GM23338 (cell line): ENCODE data around the gene HS1BP3. TPM values are rescaled to one million over a fixed set of nuclear protein-coding genes. Genes with fewer than 3 reads are reported as not detected.

Source experiments
- ATAC-seq: fragments of 200-7000 bp; cut with Tn5 transposase; 3 replicates; pipeline ENCODE4 v1.9.1; 2020
- DNase-seq: peaks from one replicate; pipeline ENCODE4 v3.0.0-alpha.2; 2015; ENCODE audit warnings: low spot score
- H2AFZ ChIP-seq: fragments of 200-600 bp; sonication (generic); 2 replicates; pipeline ENCODE4 v1.8.0; 2016; ENCODE audit warnings: antibody characterized with exemption, mild to moderate bottlenecking, moderate library complexity
- H3F3A ChIP-seq: fragments of 200-600 bp; sonication (generic); replicated peaks from 2 replicates; pipeline ENCODE4 v1.8.0; 2017; ENCODE audit warnings: antibody characterized with exemption, mixed run types, low read depth
- H3K27ac ChIP-seq: fragments of 200-600 bp; sonication (generic); 2 replicates; pipeline ENCODE4 v1.6.1; 2016; ENCODE audit warnings: low read depth
- H3K27me3 ChIP-seq: fragments of 200-600 bp; sonication (generic); 2 replicates; pipeline ENCODE4 v1.8.0; 2016; ENCODE audit warnings: mild to moderate bottlenecking, mixed run types, moderate library complexity; ENCODE audit not compliant: insufficient read depth
- H3K36me3 ChIP-seq: fragments of 200-600 bp; sonication (generic); 2 replicates; pipeline ENCODE4 v1.8.0; 2016; ENCODE audit warnings: mild to moderate bottlenecking; ENCODE audit not compliant: insufficient read depth
- H3K4me1 ChIP-seq: fragments of 200-600 bp; sonication (generic); 2 replicates; pipeline ENCODE4 v1.8.0; 2016; ENCODE audit warnings: mild to moderate bottlenecking, moderate library complexity; ENCODE audit not compliant: insufficient read depth
- H3K4me2 ChIP-seq: fragments of 200-600 bp; sonication (generic); 2 replicates; pipeline ENCODE4 v1.7.1; 2017; ENCODE audit warnings: mixed run types
- H3K4me3 ChIP-seq: fragments of 200-600 bp; sonication (generic); 2 replicates; pipeline ENCODE4 v1.6.1; 2016; ENCODE audit warnings: mixed run types
- H3K79me2 ChIP-seq: fragments of 200-600 bp; sonication (generic); replicated peaks from 2 replicates; pipeline ENCODE4 v1.8.0; 2017; ENCODE audit warnings: mild to moderate bottlenecking; ENCODE audit not compliant: insufficient read depth
- H3K9me2 ChIP-seq: fragments of 200-600 bp; sonication (generic); 2 replicates; pipeline ENCODE4 v1.8.0; 2017; ENCODE audit not compliant: insufficient read depth
- H4K20me1 ChIP-seq: fragments of 200-600 bp; sonication (generic); replicated peaks from 2 replicates; pipeline ENCODE4 v1.8.0; 2017; ENCODE audit warnings: mild to moderate bottlenecking; ENCODE audit not compliant: insufficient read depth
- H3K27ac Mint-ChIP-seq: 2 replicates; pipeline ENCODE4 v1.8.0; 2020; ENCODE audit warnings: inconsistent platforms, mild to moderate bottlenecking, moderate library complexity, mixed read lengths
- H3K27me3 Mint-ChIP-seq: 3 replicates; pipeline ENCODE4 v1.8.0; 2022; ENCODE audit warnings: low read depth, mild to moderate bottlenecking, moderate library complexity, mixed read lengths, inconsistent platforms; ENCODE audit not compliant: insufficient read depth, poor library complexity
- H3K36me3 Mint-ChIP-seq: 3 replicates; pipeline ENCODE4 v1.8.0; 2021; ENCODE audit warnings: low read depth, mild to moderate bottlenecking, inconsistent platforms, moderate library complexity, mixed read lengths
- H3K4me1 Mint-ChIP-seq: 3 replicates; pipeline ENCODE4 v1.8.0; 2020; ENCODE audit warnings: mild to moderate bottlenecking, inconsistent platforms, mixed read lengths
- H3K4me3 Mint-ChIP-seq: 3 replicates; pipeline ENCODE4 v1.8.0; 2021; ENCODE audit warnings: moderate library complexity, mild to moderate bottlenecking, inconsistent platforms, mixed read lengths
- H3K9me3 Mint-ChIP-seq: 3 replicates; pipeline ENCODE4 v1.8.0; 2020; ENCODE audit warnings: moderate library complexity, mild to moderate bottlenecking, inconsistent platforms, mixed read lengths
- CTCF ChIP-seq, 2 experiments: fragments of 200-600 bp in 1 of 2; sonication (generic) in 1 of 2; conservative IDR thresholded peaks; 2 replicates each; pipeline versions ENCODE4 v1.5.1 to v1.6.1; 2016 to 2017; ENCODE audit warnings: antibody characterized with exemption in 2 of 2, low read depth in 2 of 2, mild to moderate bottlenecking in 2 of 2, moderate library complexity in 1 of 2
- ETS1 ChIP-seq: IDR thresholded peaks from 2 replicates; pipeline ENCODE4 v1.6.1; 2016; ENCODE audit warnings: antibody characterized with exemption
- EZH2 ChIP-seq: fragments of 200-600 bp; sonication (generic); IDR thresholded peaks from one replicate; pipeline ENCODE4 v1.8.0; 2017; ENCODE audit warnings: antibody characterized with exemption, mild to moderate bottlenecking, low read depth; ENCODE audit not compliant: unreplicated experiment
- EZH2phosphoT487 ChIP-seq: fragments of 200-600 bp; sonication (generic); IDR thresholded peaks from one replicate; pipeline ENCODE4 v1.8.1; 2018; ENCODE audit warnings: antibody characterized with exemption; ENCODE audit not compliant: unreplicated experiment
- JUNB ChIP-seq: IDR thresholded peaks from one replicate; pipeline ENCODE4 v1.6.1; 2016; ENCODE audit warnings: antibody characterized with exemption; ENCODE audit not compliant: unreplicated experiment
- POLR2AphosphoS5 ChIP-seq: IDR thresholded peaks from 2 replicates; pipeline ENCODE4 v1.6.1; 2016; ENCODE audit warnings: antibody characterized with exemption, low read depth
- REST ChIP-seq: IDR thresholded peaks from one replicate; pipeline ENCODE4 v1.6.1; 2018; ENCODE audit warnings: antibody characterized with exemption; ENCODE audit not compliant: unreplicated experiment
- STAT1 ChIP-seq: IDR thresholded peaks from one replicate; pipeline ENCODE4 v1.6.1; 2016; ENCODE audit warnings: antibody characterized with exemption; ENCODE audit not compliant: unreplicated experiment
- ZNF114 ChIP-seq: fragments of 250-450 bp; sonication (Bioruptor Pico); IDR thresholded peaks from 2 replicates; pipeline ENCODE4 v1.5.0; 2020; ENCODE audit warnings: mild to moderate bottlenecking, moderate library complexity
- ZNF331 ChIP-seq: fragments of 250-450 bp; sonication (Bioruptor Pico); IDR thresholded peaks from 2 replicates; pipeline ENCODE4 v1.5.0; 2020; ENCODE audit warnings: low read depth, mild to moderate bottlenecking, moderate library complexity
- polyA plus RNA-seq: library from polyadenylated mRNA; unstranded; fragments of >200 nt; fragmentation: Nextera tagmentation; extraction: Ambion mirVana; gene quantifications from 2 replicates; pipeline ENCODE4 v1.2.1, GENCODE V29; 2016
- total RNA-seq: library from RNA; depleted of rRNA; stranded (reverse); fragments of >200 nt; shearing (Covaris generic); gene quantifications from 2 replicates; pipeline ENCODE4 v1.2.3, GENCODE V29; 2014

Gene HS1BP3
- total and polyA plus RNA-seq, 2 experiments from 2014 or later, result 7.2 to 15.0 TPM

GRCh38 chr2:20638014-20638413, 12.9 kb downstream of the HS1BP3 start (continued):
- no peak for TF ChIP-seq ETS1
- no peak for TF ChIP-seq JUNB
- no peak for TF ChIP-seq EZH2
- TF ChIP-seq ZNF331 (CRISPR knock-in tag), result no peak
- no peak for TF ChIP-seq ZNF114 (CRISPR knock-in tag)
- no peak for TF ChIP-seq POLR2AphosphoS5
- no peak for TF ChIP-seq REST

GRCh38 chr2:20637147-20637546, 13.8 kb downstream of the HS1BP3 start:
- Mint-ChIP-seq H3K27ac (no peak overlapping the region), H3K36me3 (no peaks in the 10 kb centered on the region; the same call in 2 of the 3 replicates), H3K4me3 (no peak overlapping the region), H3K9me3 (no peaks in the 10 kb centered on the region), H3K4me1 (peaks cover 24% of the 10 kb centered on the region), H3K27me3 (peaks cover 2% of the 10 kb centered on the region)
- Histone ChIP-seq H3K4me1 (peaks cover 6% of the 10 kb centered on the region), H3K9me2 (no peaks in the 10 kb centered on the region), H3K79me2 (no peaks in the 10 kb centered on the region), H3K4me2 (no peak overlapping the region), H3F3A (no peaks in the 10 kb centered on the region), H3K4me3 (no peak overlapping the region), H4K20me1 (no peaks in the 10 kb centered on the region), H3K27me3 (no peaks in the 10 kb centered on the region), H3K36me3 (no peaks in the 10 kb centered on the region), H2AFZ (no peak overlapping the region), H3K27ac (no peak overlapping the region)
- DNase-seq, result no peak
- TF ChIP-seq ETS1, result no peak
- TF ChIP-seq CTCF (conservative IDR thresholded peaks at IDR 0.05; ENCODE audit: low read depth in 2 of 2), result no peak
- TF ChIP-seq STAT1, result no peak
- no peak for TF ChIP-seq EZH2phosphoT487
- ATAC-seq, result no peak
